Psoas muscle (tissue), 8 donors: ENCODE results near the gene B3GNT4. TPM values are rescaled to one million over a fixed set of nuclear protein-coding genes. Genes with fewer than 3 reads are reported as not detected.

ENCODE experiments used
- ATAC-seq, 4 donors: fragments of 200-7000 bp; cut with Tn5 transposase; one replicate each; pipeline ENCODE4 v1.9.1; 2020; ENCODE audit warnings: moderate library complexity in 3 of 4, mild to moderate bottlenecking in 2 of 4
- DNase-seq, 2 donors: peaks; one replicate each; pipeline ENCODE4 v3.0.0-alpha.2; 2020
- H3K27ac ChIP-seq: fragments of 200-600 bp; one replicate; pipeline ENCODE4 v1.8.0; 2022
- H3K27me3 ChIP-seq, 3 donors: fragments of 200-600 bp in 1 of 3; one replicate each; pipeline versions ENCODE4 v1.6.1 to v1.8.0; 2013 to 2022; ENCODE audit warnings: low read length in 2 of 3, mild to moderate bottlenecking in 2 of 3, moderate library complexity in 1 of 3; ENCODE audit not compliant: insufficient read depth in 3 of 3
- H3K36me3 ChIP-seq, 2 donors: fragments of 200-600 bp in 1 of 2; one replicate each; pipeline versions ENCODE4 v1.6.1 to v1.8.0; 2013 to 2022; ENCODE audit warnings: low read depth in 1 of 2, mild to moderate bottlenecking in 1 of 2, moderate library complexity in 1 of 2; ENCODE audit not compliant: insufficient read depth in 1 of 2
- H3K4me1 ChIP-seq: fragments of 200-600 bp; one replicate; pipeline ENCODE4 v1.8.0; 2022
- H3K4me3 ChIP-seq: fragments of 200-600 bp; one replicate; pipeline ENCODE4 v1.8.0; 2022; ENCODE audit warnings: mild to moderate bottlenecking
- H3K9me3 ChIP-seq: fragments of 200-600 bp; one replicate; pipeline ENCODE4 v1.8.0; 2022
- WGBS, 3 donors: extraction: QIAGEN DNeasy Blood & Tissue Kit; methylation state at CpG; one replicate each; pipeline versions ENCODE4 v1.1.6 to v1.1.7; 2013; 5-methylcytosine and 5-hydroxymethylcytosine counted together
- intact Hi-C, 2 donors: fragments of 100-400 bp; cut with DNase I; formaldehyde crosslinking; loops; one replicate each; pipeline versions ENCODE4 v1.11.0 to v1.14.2; 2022
- polyA plus RNA-seq, 3 donors: library from polyadenylated mRNA; stranded (reverse); fragments of 200-250 nt; gene quantifications; one replicate each; pipeline ENCODE4 v1.2.3, GENCODE V29; 2013
- total RNA-seq, 4 donors: library from RNA; stranded (reverse); fragmentation: NEBNext Ultra II Directional in 2 of 4; extraction: Animal tissue kit (Norgen Biotek cat#: 25700) in 2 of 4; gene quantifications; one replicate each; pipeline versions ENCODE4 v1.2.1 to v1.2.4, GENCODE V29; 2021 to 2023
- TF ChIP-seq, protein P1 (sequence below): fragments of 200-600 bp; IDR thresholded peaks from one replicate; pipeline ENCODE4 v1.8.0; 2022; ENCODE audit warnings: antibody characterized with exemption
- donor health status: healthy with polysubstance abuse.
- donor health status: DM: no; HTN: no; CAD: no; lungs with moderate emphysema.
- donor health status: Bipolar disorder and iron deficiency.
- donor health status: healthy.
- donor health status: DM: yes; HTN: yes; CAD: no.
- donor health status: DM: no; HTN: no; CAD: no.
- donor health status: DM: no; HTN: no; CAD: no.
- donor health status: DM: yes; HTN: yes; CAD: no.

B3GNT4 gene
- total and polyA plus RNA-seq, 7 donors: 0.30 to 1.3 (median 0.43) TPM; not detected in 3

DNA sequence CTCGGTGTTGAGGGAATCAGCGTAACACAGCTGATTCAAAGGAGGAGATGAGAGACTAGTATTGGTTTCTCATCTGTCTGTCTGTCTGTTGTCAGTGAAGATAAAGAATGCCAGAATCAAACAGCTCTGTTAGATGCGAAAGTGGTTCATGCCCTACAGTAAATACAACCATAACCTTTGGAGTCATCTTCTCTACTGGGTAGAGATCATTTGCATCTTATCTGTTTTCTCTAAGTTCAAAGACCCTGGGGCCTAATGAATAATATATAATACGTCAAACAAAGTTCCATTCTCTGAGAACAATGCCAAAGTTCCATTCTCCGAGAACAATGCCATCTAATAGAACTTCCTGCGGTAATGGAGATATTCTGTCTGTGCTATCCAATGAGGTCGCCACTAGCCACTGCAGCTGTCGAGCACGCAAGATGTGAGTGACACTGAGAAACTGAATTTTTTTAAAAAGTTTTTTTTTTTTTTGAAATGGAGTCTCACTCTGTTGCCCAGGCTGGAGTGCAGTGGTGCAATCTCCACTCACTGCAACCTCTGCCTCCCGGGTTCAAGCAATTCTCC lies 36.1 kb upstream of the B3GNT4 start:
- WGBS, 3 donors: 68 to 72% (median 69%) methylated on average over 10 of the region's 10 CpGs
- TF ChIP-seq, protein P1, sequence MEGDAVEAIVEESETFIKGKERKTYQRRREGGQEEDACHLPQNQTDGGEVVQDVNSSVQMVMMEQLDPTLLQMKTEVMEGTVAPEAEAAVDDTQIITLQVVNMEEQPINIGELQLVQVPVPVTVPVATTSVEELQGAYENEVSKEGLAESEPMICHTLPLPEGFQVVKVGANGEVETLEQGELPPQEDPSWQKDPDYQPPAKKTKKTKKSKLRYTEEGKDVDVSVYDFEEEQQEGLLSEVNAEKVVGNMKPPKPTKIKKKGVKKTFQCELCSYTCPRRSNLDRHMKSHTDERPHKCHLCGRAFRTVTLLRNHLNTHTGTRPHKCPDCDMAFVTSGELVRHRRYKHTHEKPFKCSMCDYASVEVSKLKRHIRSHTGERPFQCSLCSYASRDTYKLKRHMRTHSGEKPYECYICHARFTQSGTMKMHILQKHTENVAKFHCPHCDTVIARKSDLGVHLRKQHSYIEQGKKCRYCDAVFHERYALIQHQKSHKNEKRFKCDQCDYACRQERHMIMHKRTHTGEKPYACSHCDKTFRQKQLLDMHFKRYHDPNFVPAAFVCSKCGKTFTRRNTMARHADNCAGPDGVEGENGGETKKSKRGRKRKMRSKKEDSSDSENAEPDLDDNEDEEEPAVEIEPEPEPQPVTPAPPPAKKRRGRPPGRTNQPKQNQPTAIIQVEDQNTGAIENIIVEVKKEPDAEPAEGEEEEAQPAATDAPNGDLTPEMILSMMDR: no peak
- H3K9me3 ChIP-seq: no peaks in the 10 kb centered on the region

GRCh38 chr12:122168492-122168891 lies 35.0 kb upstream of the B3GNT4 start:
- Histone ChIP-seq H3K4me3 (no peak overlapping the region), H3K27me3 (no peaks in the 10 kb centered on the region), H3K36me3 (no peaks in the 10 kb centered on the region), H3K4me1 (no peaks in the 10 kb centered on the region), H3K27ac (no peak overlapping the region), H3K9me3 (no peaks in the 10 kb centered on the region)
- WGBS, 3 donors: 87 to 93% (median 91%) methylated on average over 3 of the region's 3 CpGs
- ATAC-seq (no peak), DNase-seq (no peak)
- TF ChIP-seq, protein P1: no peak
- intact Hi-C loops: no loop called here

More for the DNA sequence above, 36.1 kb upstream of the B3GNT4 start:
- Histone ChIP-seq H3K4me3 (no peak overlapping the region), H3K27ac (no peak overlapping the region), H3K4me1 (no peaks in the 10 kb centered on the region), H3K27me3 (no peaks in the 10 kb centered on the region), H3K36me3 (no peaks in the 10 kb centered on the region)
- DNase-seq (no peak), ATAC-seq (no peak)
- intact Hi-C loops: no loop called here

GRCh38 chr12:122171399-122171798 lies 32.1 kb upstream of the B3GNT4 start:
- DNase-seq: no peak
- H3K27ac ChIP-seq: no peak overlapping the region
- ATAC-seq: no peak
- H3K36me3 ChIP-seq: no peaks in the 10 kb centered on the region
- no peaks in the 10 kb centered on the region for H3K27me3 ChIP-seq
- 85 to 89% (median 86%) methylated on average over 5 of the region's 5 CpGs for WGBS, 3 donors
- no peaks in the 10 kb centered on the region for H3K4me1 ChIP-seq
- intact Hi-C loops: no loop called here
- no peaks in the 10 kb centered on the region for H3K9me3 ChIP-seq
- no peak overlapping the region for H3K4me3 ChIP-seq
- TF ChIP-seq, protein P1: no peak

GRCh38 chr12:122172262-122172939 lies 31.1 kb upstream of the B3GNT4 start:
- ATAC-seq: no peak
- TF ChIP-seq, protein P1: no peak
- Histone ChIP-seq H3K27me3 (no peaks in the 10 kb centered on the region), H3K4me3 (no peak overlapping the region), H3K9me3 (no peaks in the 10 kb centered on the region), H3K27ac (no peak overlapping the region), H3K36me3 (no peaks in the 10 kb centered on the region), H3K4me1 (no peaks in the 10 kb centered on the region)
- 67 to 75% (median 69%) methylated on average over 17 of the region's 17 CpGs for WGBS, 3 donors
- intact Hi-C loops: no loop called here
- no peak for DNase-seq
